ENCODE results near the gene PSMD7.

Gene PSMD7

GRCh38 chr16:74281300-74281699, 15.3 kb upstream of the PSMD7 start:
- Histone ChIP-seq H4K20me1 (ENCODE audit: insufficient read depth, low read length) (no peaks in the 10 kb centered on the region), H3K9ac (ENCODE audit: low read length) (no peak overlapping the region), H3K27ac (ENCODE audit: low read length) (no peak overlapping the region), H3K27me3 (replicated peaks; ENCODE audit: insufficient read depth, low read length) (no peaks in the 10 kb centered on the region), H3F3A (ENCODE audit: insufficient read depth, low read length) (no peaks in the 10 kb centered on the region), H3K4me2 (ENCODE audit: low read depth, low read length) (no peak overlapping the region), H3K9me2 (replicated peaks; ENCODE audit: insufficient read depth, low read length) (no peaks in the 10 kb centered on the region), H3K79me2 (ENCODE audit: low read length) (no peaks in the 10 kb centered on the region), H3K36me3 (replicated peaks; ENCODE audit: insufficient read depth, low read length) (no peaks in the 10 kb centered on the region), H2AFZ (ENCODE audit: low read length) (no peak overlapping the region), H3K4me3 (ENCODE audit: low read length) (no peak overlapping the region), H3K4me1 (ENCODE audit: low read length) (no peaks in the 10 kb centered on the region), H3K9me3 (replicated peaks; ENCODE audit: insufficient read depth, low read length) (no peaks in the 10 kb centered on the region)
- TF ChIP-seq CTCF (IDR thresholded peaks at IDR 0.05; ENCODE audit: low read length) (no peak), EZH2phosphoT487 (IDR thresholded peaks at IDR 0.05; ENCODE audit: low read length) (no peak), EZH2 (optimal IDR thresholded peaks at IDR 0.05; ENCODE audit: low read depth, low read length) (no peak)
- DNase-seq, result no peak

GRCh38 chr16:74283716-74284115, 12.9 kb upstream of the PSMD7 start:
- no peak overlapping the region for H3K9ac ChIP-seq (ENCODE audit: low read length)
- no peak overlapping the region for H3K4me3 ChIP-seq (ENCODE audit: low read length)
- H3K79me2 ChIP-seq (ENCODE audit: low read length), result no peaks in the 10 kb centered on the region
- no peaks in the 10 kb centered on the region for H4K20me1 ChIP-seq (ENCODE audit: insufficient read depth, low read length)
- TF ChIP-seq CTCF (IDR thresholded peaks at IDR 0.05; ENCODE audit: low read length) (no peak), EZH2phosphoT487 (IDR thresholded peaks at IDR 0.05; ENCODE audit: low read length) (no peak), EZH2 (optimal IDR thresholded peaks at IDR 0.05; ENCODE audit: low read depth, low read length) (no peak)
- H3K9me3 ChIP-seq (replicated peaks; ENCODE audit: insufficient read depth, low read length), result no peaks in the 10 kb centered on the region
- no peaks in the 10 kb centered on the region for H3K36me3 ChIP-seq (replicated peaks; ENCODE audit: insufficient read depth, low read length)
- no peak for DNase-seq
- H3K4me1 ChIP-seq (ENCODE audit: low read length), result no peaks in the 10 kb centered on the region
- no peaks in the 10 kb centered on the region for H3K9me2 ChIP-seq (replicated peaks; ENCODE audit: insufficient read depth, low read length)
- no peaks in the 10 kb centered on the region for H3F3A ChIP-seq (ENCODE audit: insufficient read depth, low read length)
- no peak overlapping the region for H3K27ac ChIP-seq (ENCODE audit: low read length)
- no peak overlapping the region for H3K4me2 ChIP-seq (ENCODE audit: low read depth, low read length)
- no peak overlapping the region for H2AFZ ChIP-seq (ENCODE audit: low read length)
- no peaks in the 10 kb centered on the region for H3K27me3 ChIP-seq (replicated peaks; ENCODE audit: insufficient read depth, low read length)

- no peaks in the 10 kb centered on the region for H4K20me1 ChIP-seq (ENCODE audit: insufficient read depth, low read length)
- TF ChIP-seq EZH2 (optimal IDR thresholded peaks at IDR 0.05; ENCODE audit: low read depth, low read length) (no peak), EZH2phosphoT487 (IDR thresholded peaks at IDR 0.05; ENCODE audit: low read length) (no peak), CTCF (IDR thresholded peaks at IDR 0.05; ENCODE audit: low read length) (no peak)
- no peaks in the 10 kb centered on the region for H3F3A ChIP-seq (ENCODE audit: insufficient read depth, low read length)
- no peak overlapping the region for H3K9ac ChIP-seq (ENCODE audit: low read length)
- no peaks in the 10 kb centered on the region for H3K79me2 ChIP-seq (ENCODE audit: low read length)
- no peaks in the 10 kb centered on the region for H3K9me2 ChIP-seq (replicated peaks; ENCODE audit: insufficient read depth, low read length)
- H3K27me3 ChIP-seq (replicated peaks; ENCODE audit: insufficient read depth, low read length), result no peaks in the 10 kb centered on the region
- H3K4me3 ChIP-seq (ENCODE audit: low read length), result no peak overlapping the region
- H3K4me1 ChIP-seq (ENCODE audit: low read length), result no peaks in the 10 kb centered on the region
- H2AFZ ChIP-seq (ENCODE audit: low read length), result no peak overlapping the region
- no peak for DNase-seq
- H3K4me2 ChIP-seq (ENCODE audit: low read depth, low read length), result no peak overlapping the region
- no peaks in the 10 kb centered on the region for H3K36me3 ChIP-seq (replicated peaks; ENCODE audit: insufficient read depth, low read length)
- no peaks in the 10 kb centered on the region for H3K9me3 ChIP-seq (replicated peaks; ENCODE audit: insufficient read depth, low read length)
- H3K27ac ChIP-seq (ENCODE audit: low read length), result no peak overlapping the region
Measured at GRCh38 chr16:74288065-74288464, 8.5 kb upstream of the PSMD7 start.
